DMS114 treated with DMSO at 0.1 percent for 48 hours (cell line): ENCODE measurements around the gene GFI1.
A peak's percentile ranks its signal among the peaks of the same experiment; 100 is the strongest.

ENCODE experiments used
- DNase-seq: peaks from one replicate; lab custom pipeline; 2025; ENCODE audit not compliant: unreplicated experiment; lab: John Stamatoyannopoulos, UW

GFI1 gene

GRCh38 chr1:92488832-92489231 lies 2.1 kb upstream of the GFI1 start:
- DNase-seq, result no peak

DNA sequence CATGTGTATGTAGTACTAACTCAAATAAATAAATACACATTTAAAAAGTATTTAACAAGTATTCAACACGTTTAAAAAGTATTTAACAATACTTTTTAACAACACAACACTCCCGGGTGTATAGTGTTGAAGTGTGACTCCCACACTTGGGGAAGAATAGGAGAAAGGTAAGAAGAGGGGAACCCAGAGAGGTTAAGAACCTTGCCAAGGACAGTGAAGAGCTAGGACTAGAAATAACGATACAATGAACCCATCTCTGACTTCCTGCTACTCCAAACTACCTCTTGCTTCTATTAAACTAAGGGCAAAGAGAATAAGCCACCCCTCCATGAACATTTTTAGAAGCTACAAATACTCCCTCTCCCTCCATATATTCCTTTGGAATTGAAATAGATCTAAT lies 1.7 kb upstream of the GFI1 start:
- no peak for DNase-seq

- DNase-seq, result no peak
These were observed 417 bp upstream of the GFI1 start for GRCh38 chr1:92487078-92487605.

- DNase-seq, result no peak
These were observed 1.1 kb downstream of the GFI1 start for GRCh38 chr1:92485381-92486250.

DNA sequence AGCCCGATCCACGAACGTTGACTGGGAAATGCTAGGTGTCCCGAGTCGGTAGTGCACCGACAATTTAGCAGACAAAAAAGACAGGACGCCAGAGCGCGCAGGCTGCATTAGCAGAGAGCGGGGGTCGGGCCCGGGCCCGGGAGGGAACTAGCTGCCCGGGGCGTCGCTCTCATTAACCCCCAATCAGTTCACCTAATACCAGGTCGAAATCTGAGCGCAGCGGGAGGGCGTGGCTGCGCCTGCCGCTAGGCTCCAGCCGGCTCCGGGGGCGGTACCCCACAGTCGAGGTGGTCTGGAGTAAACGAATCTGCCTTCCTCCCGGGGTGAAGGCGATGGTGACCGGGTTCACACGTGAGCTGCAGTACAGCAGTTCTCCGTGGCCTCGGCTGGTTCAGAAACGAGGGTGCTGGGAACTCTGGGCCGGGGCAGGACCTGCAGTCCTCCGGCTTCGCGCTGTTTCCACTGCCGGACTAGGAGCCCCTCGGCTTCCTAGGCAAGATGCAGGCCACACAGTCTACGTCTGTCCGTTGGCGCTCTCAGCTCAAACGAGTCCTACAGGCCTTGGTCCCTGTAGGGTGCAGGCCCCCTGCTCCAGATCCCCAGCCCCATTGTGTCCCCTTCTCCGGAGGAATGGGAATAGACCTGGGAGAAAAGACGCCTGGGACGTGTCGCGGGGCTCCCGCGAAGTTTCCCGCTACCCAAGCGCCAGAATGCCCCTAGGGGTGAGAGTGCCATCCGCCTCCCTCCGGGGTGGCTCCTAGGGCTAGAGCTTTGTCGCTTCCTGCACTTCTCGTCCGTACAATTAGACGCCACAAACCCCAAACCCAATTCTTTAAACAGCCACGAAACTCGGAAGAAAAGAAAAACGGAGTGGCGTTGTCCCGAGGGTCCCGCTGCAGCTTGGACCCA lies 2.0 kb downstream of the GFI1 start:
- DNase-seq, result peak; percentile 36

- DNase-seq, result no peak
These were observed 2.9 kb downstream of the GFI1 start for GRCh38 chr1:92483610-92484471.

- DNase-seq, result no peak
These were observed 3.8 kb downstream of the GFI1 start for GRCh38 chr1:92482665-92483609.

- DNase-seq, result no peak
These were observed 4.6 kb downstream of the GFI1 start for GRCh38 chr1:92481971-92482664.

- no peak for DNase-seq
These were observed 5.2 kb downstream of the GFI1 start for GRCh38 chr1:92481599-92481925.

DNA sequence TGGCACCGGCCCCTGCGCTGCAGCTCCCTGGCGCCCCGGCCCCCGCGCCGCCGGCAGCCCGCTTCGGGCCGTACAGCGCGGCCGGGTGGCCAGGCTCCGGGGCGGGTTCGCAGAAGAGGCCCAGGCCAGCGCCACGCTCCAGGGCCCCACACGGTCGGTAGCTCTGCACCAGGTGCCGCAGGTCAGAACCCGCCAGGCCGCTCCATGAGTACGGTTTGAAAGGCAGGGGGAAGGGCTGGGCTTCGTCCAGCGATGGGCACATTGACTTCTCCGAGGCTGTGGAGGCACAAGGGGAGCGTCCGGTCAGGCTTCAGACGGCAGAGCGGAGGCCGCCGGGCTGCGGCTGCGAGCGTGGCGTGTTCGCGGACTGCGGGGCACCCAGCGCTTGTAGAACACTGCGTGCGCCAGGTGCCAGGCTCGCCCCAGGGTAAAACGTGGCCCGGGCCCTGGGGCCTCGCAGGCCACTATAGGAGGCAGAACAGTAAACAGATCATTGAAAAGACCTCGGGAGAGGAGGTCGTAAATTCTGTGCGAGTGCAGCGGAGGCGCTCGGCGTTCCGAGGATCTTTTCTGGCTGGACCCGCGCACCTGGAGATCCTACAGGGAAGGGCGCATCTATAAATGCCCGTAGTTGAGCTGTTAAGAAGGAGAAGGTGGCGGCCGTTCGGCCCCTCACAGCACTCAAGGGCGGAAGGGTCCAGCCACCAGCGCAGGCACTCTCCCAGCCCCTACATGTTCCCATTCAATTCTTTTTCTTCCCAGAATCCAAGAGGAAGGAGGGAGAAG lies 5.7 kb downstream of the GFI1 start:
- DNase-seq, result no peak

DNA sequence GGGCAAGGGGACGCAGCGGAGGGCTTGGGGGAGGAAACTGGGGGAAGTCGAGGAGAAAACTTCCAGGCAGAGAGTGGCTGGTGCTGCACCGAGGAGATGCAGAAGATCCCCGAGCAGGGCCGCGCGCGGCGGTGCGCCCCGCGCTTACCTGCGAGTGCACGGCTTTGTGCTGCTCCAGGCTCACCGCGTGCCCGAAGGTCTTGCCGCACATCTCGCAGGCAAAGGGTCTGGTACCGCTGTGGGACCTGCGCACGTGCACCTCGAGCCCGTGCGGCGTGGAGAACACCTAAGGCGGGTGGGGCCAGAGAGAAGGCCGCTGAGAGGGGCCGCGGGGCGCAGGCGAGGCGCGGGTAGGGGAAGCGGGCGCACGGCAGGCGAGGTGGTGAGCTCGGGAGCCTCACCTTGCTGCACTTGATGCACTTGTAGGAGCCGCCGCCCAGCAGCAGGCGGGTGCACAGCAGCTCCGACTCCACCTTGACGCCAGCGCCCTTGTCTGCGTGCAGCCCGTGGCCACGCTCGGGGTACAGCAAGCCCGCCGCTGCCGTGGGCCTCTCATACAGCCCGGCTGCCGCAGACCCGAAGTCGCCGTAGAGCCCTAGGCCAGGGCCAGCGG lies 6.4 kb downstream of the GFI1 start:
- DNase-seq, result no peak

DNA sequence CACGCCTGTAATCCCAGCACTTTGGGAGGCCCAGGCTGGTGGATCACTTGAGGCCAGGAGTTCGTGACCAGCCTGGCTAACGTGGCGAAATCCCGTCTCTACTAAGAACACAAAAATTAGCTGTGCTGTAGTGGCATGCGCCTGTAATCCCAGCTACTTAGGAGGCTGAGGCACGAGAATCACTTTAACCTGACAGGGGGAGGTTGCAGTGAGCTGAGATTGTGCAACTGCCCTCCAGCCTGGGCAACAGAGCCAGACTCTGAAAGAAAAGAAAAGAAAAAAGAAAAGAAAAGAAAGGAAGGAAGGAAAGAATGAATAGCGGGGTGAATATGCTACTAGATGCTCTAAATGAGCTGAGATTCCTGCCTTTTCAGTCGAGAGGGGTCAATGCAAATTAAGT lies 7.1 kb downstream of the GFI1 start:
- no peak for DNase-seq

DNA sequence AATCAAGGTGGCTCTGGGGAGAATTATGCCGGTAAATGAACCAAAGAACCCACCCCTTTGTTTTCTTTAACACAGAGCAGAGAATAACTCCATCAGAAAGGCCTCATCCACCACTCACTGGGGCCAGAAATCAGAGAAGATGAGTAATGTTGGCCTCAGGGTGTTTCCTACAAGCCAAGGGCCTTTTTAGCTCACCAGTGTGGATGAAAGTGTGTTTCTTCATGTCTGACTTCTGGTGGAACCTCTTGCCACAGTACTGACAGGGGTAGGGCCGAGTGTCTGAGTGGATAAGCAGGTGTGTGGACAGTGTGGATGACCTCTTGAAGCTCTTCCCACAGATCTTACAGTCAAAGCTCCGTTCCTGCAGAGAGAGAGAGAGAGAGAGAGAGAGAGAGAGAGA lies 8.3 kb downstream of the GFI1 start:
- no peak for DNase-seq

DNA sequence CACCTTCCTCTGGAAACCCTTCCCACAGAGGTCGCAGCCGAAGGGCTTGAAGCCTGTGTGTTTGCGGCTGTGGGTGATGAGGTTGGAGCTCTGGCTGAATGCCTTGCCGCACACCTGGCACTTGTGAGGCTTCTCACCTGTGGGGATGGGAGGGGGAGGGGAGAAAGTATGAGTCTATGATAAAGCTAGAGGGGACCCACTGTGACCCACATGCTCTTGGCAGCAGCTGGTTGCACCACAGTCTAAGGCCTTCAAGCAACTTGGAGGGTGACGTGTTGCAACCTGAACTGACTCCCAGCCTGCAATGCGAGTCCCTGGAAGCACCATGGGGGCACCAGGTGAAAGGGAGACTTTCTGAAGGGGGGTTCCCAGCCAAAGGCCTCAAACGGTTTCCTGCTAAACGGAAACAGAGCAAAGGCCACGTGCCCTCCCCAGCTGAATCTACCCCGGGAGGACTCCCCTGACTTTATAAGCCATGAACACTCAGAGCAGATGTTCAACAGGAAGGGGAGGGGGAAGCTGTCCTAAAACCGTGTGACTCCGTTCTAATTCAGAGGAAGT lies 10.6 kb downstream of the GFI1 start:
- DNase-seq, result no peak

GRCh38 chr1:92475029-92475428 lies 11.7 kb downstream of the GFI1 start:
- no peak for DNase-seq

DNA sequence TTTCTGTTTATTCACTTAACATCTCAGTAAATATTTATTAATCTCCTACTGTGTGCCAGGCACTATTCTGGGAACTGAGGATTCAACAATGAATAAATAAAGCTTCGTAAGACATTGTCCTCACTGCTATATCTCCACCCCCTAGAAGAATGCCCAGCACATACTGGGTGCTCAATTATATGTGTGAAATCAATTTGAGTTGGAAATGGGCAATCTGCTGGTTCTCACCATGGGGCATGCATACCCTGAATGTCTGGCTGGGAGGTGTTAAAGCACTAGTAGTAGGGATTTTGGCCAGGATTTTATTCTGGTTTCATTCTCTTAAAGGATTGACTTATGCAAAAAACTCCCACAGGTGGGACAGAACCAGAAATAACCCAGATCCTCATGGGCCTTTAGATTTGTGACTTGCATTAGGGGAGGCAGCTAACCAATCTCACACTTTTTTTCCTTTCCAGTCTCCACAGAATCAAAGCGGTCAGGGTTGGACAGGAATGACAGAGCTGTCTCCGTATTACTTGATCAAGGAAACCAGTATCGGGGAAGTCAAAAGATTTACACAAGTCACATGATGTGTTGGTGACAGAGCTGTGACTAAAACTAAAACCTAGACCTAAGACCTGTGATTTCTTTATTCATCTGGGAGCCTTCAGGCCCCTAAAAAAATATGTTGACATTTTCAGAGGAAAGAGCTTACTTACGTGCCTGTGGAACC lies 12.8 kb downstream of the GFI1 start:
- DNase-seq, result no peak

- no peak for DNase-seq
These were observed 16.5 kb downstream of the GFI1 start for GRCh38 chr1:92470216-92470615.
